ENCODE results near the gene RSPH1. TPM values are rescaled to one million over a fixed set of nuclear protein-coding genes. Genes with fewer than 3 reads are reported as not detected.

The RSPH1 gene
- total and polyA plus RNA-seq, 2 of the 8 experiments (the other 6 are each of a cell fraction or from before 2014, with no cell fraction given), result 0.24 TPM; not detected in 1

DNA sequence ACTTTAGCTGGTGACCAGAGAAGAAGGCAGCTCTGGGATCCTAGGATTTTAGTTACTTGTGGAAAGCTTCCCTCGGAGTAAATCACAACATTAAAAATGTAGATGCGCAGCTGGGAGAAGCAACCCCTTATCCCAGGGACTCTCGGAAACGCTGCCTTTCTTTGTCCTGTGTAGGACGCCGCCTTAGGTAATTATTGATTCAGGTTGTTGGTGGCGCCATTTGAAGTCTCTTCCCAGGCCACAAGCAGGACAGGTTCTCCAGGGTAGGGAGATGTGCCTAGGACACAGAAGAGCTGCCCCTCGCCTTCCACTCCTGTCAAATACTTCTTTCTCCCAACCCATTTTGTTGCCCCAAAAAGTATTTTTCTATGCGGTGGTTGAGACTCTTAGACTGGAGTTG, 27.9 kb upstream of the RSPH1 start:
- H3K27me3 ChIP-seq (replicated peaks in 1 of 4; ENCODE audit: control insufficient read depth in 3 of 4, extremely low read depth in 1 of 4, insufficient read depth in 3 of 4, low read length in 3 of 4), result no peaks in the 10 kb centered on the region
- H4K8ac ChIP-seq (ENCODE audit: extremely low read depth, insufficient read depth, low read length), result no peak overlapping the region
- no peaks in the 10 kb centered on the region for H3K9me3 ChIP-seq (ENCODE audit: insufficient read depth in 2 of 2, low read depth in 1 of 2, low read length in 1 of 2)
- H3K18ac ChIP-seq (ENCODE audit: extremely low read depth, low read length), result no peak overlapping the region
- H3K27ac ChIP-seq (ENCODE audit: low read depth, low read length), result 0 out of 2 replicates have a peak overlapping the region, but pooled peaks have one; percentile 3
- no peaks in the 10 kb centered on the region for H4K20me1 ChIP-seq (replicated peaks in 1 of 2; ENCODE audit: control insufficient read depth in 1 of 2, insufficient read depth in 2 of 2, low read length in 2 of 2)
- 84% methylated on average over 9 of the region's 9 CpGs; no CpG with 5 or more reads in 1 of the 2 experiments for WGBS, 2 experiments (ENCODE audit: extremely low coverage in 1 of 2, insufficient coverage in 1 of 2, insufficient read length in 1 of 2, insufficient replicate concordance in 2 of 2, low coverage in 1 of 2, low lambda C conversion rate in 2 of 2, missing lambda C conversion rate in 1 of 2)
- 0 out of 4 replicates have a peak, but pooled peaks cover 0 to 8% of the 10 kb centered on the region in 2 experiments for H3K79me2 ChIP-seq (ENCODE audit: control insufficient read depth in 1 of 2, insufficient read depth in 2 of 2, low read length in 2 of 2)
- no peak overlapping the region for H2BK20ac ChIP-seq (ENCODE audit: low read length)
- no peak overlapping the region for H3K56ac ChIP-seq (replicated peaks; ENCODE audit: insufficient read length, low read depth, low read length)
- H2AFZ ChIP-seq (ENCODE audit: low read length), result no peak overlapping the region
- FAIRE-seq, result no peak
- H2BK15ac ChIP-seq (ENCODE audit: low read length), result no peak overlapping the region
- no peak overlapping the region for H4K5ac ChIP-seq (ENCODE audit: insufficient read length, low read depth, low read length)
- H3K4me3 ChIP-seq (ENCODE audit: extremely low read depth in 1 of 4, insufficient read depth in 2 of 4, low read depth in 3 of 4, low read length in 4 of 4), result 0 out of 8 replicates have a peak overlapping the region, but pooled peaks of 1 of the 4 experiments have one; percentile 51
- CTCF ChIA-PET (ENCODE audit: partially characterized antibody), result interaction anchor here (0.7 to 2.0 kb wide), 6 partner anchors 11 to 57 kb away, joined by 3 to 8 read pairs (median 4); no protein-coding TSS in a partner anchor
- H3K4ac ChIP-seq (replicated peaks; ENCODE audit: insufficient read length, low read depth, low read length), result no peak overlapping the region
- H3K4me2 ChIP-seq (ENCODE audit: insufficient read depth in 1 of 2, low read depth in 2 of 2, low read length in 2 of 2), result peak overlapping the region; percentile 62 to 83; a peak in 3 of 4 replicates
- H3K23me2 ChIP-seq (ENCODE audit: low read depth, low read length), result no peaks in the 10 kb centered on the region
- H2BK120ac ChIP-seq (replicated peaks; ENCODE audit: low read depth, low read length), result no peak overlapping the region
- H2BK12ac ChIP-seq (ENCODE audit: low read depth, low read length), result 0 out of 2 replicates have a peak overlapping the region, but pooled peaks have one; percentile 61
- 0 out of 2 replicates have a peak overlapping the region, but pooled peaks have one; percentile 18 for H2BK5ac ChIP-seq (ENCODE audit: low read depth, low read length)
- no peak overlapping the region for H2AK5ac ChIP-seq (ENCODE audit: low read depth, low read length)
- peaks cover 8 to 18% (median 14%) of the 10 kb centered on the region in 4 experiments for H3K4me1 ChIP-seq (replicated peaks in 1 of 4; ENCODE audit: control insufficient read depth in 3 of 4, insufficient read depth in 4 of 4, low read length in 3 of 4)
- H3K79me1 ChIP-seq (ENCODE audit: low read depth, low read length), result peaks cover 2% of the 10 kb centered on the region; the same call in 1 of the 2 replicates
- no peak overlapping the region for H3K9ac ChIP-seq (replicated peaks in 1 of 4; ENCODE audit: extremely low read depth in 1 of 4, low read depth in 3 of 4, low read length in 3 of 4)
- no peak overlapping the region for H3K14ac ChIP-seq (ENCODE audit: insufficient read length)
- H4K91ac ChIP-seq (replicated peaks; ENCODE audit: insufficient read length, low read length), result no peak overlapping the region
- DNase-seq (ENCODE audit: low read depth in 1 of 2, low spot score in 2 of 2), result no peak
- POLR2A ChIA-PET (ENCODE audit: partially characterized antibody), result interaction anchor here (3.3 kb wide), 1 partner anchor 10 kb away, joined by 19 read pairs; the partner anchor contains the start of gene SLC37A1
- H3K36me3 ChIP-seq (ENCODE audit: control insufficient read depth in 2 of 4, insufficient read depth in 4 of 4, low read length in 3 of 4), result peaks cover 0 to 32% (median 13%) of the 10 kb centered on the region in 4 experiments; a peak in 7 of 8 replicates
- no peak overlapping the region for H3K23ac ChIP-seq (ENCODE audit: insufficient read length)
- TF ChIP-seq CTCF (IDR thresholded peaks at IDR 0.05; ENCODE audit: control extremely low read depth in 1 of 3, insufficient read depth in 1 of 3, low read depth in 1 of 3, low read length in 3 of 3) (no peak), BCL11A (IDR thresholded peaks at IDR 0.05; ENCODE audit: low read depth in 2 of 2, low read length in 2 of 2) (no peak), PHF8 (conservative IDR thresholded peaks at IDR 0.05; ENCODE audit: low read depth, low read length) (no peak), BRCA1 (IDR thresholded peaks at IDR 0.05; ENCODE audit: low read depth, low read length) (no peak), GTF2F1 (IDR thresholded peaks at IDR 0.05; ENCODE audit: borderline replicate concordance, low read depth, low read length) (no peak), SAP30 (IDR thresholded peaks at IDR 0.05; ENCODE audit: insufficient read depth, insufficient replicate concordance, low read length) (no peak), SIRT6 (IDR thresholded peaks at IDR 0.05; ENCODE audit: low read length) (no peak), HDAC6 (IDR thresholded peaks at IDR 0.05; ENCODE audit: low read depth, low read length) (no peak)
- TF ChIP-seq, protein P1, sequence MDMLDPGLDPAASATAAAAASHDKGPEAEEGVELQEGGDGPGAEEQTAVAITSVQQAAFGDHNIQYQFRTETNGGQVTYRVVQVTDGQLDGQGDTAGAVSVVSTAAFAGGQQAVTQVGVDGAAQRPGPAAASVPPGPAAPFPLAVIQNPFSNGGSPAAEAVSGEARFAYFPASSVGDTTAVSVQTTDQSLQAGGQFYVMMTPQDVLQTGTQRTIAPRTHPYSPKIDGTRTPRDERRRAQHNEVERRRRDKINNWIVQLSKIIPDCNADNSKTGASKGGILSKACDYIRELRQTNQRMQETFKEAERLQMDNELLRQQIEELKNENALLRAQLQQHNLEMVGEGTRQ (IDR thresholded peaks at IDR 0.05; ENCODE audit: low read length), result no peak

Measured in H1 (cell line).